H1 (cell line): ENCODE results near the gene ACACA. TPM values are rescaled to one million over a fixed set of nuclear protein-coding genes. Genes with fewer than 3 reads are reported as not detected.

ENCODE experiments used
- CTCF ChIA-PET: fragments of 300-600 bp; sonication (Branson Sonifier 250); formaldehyde crosslinking; loops from one replicate; lab custom pipeline; 2021; ENCODE audit not compliant: partially characterized antibody; lab: Charles Lee
- POLR2A ChIA-PET: fragments of 300-600 bp; sonication (Branson Sonifier 250); formaldehyde crosslinking; loops from one replicate; lab custom pipeline; 2021; ENCODE audit warnings: inconsistent platforms; ENCODE audit not compliant: partially characterized antibody; lab: Charles Lee
- DNase-seq, 2 experiments: peaks; one replicate each; pipeline versions ENCODE4 v3.0.0 to v3.0.0-alpha.2; 2010 to 2022; ENCODE audit warnings: low spot score in 2 of 2, low read depth in 1 of 2, mixed read lengths in 1 of 2
- FAIRE-seq: peaks from 2 replicates; lab custom pipeline; 2011; peaks lifted over from hg19 to GRCh38; lab: Jason Lieb, UNC
- H2AFZ ChIP-seq: 2 replicates; pipeline ENCODE4 v1.8.1; 2012; ENCODE audit warnings: low read length, inconsistent platforms
- H2AK5ac ChIP-seq: 2 replicates; pipeline ENCODE4 v1.6.1; 2013; ENCODE audit warnings: low read depth, low read length
- H2BK120ac ChIP-seq: replicated peaks from 2 replicates; pipeline ENCODE3; 2013; ENCODE audit warnings: low read depth, low read length, inconsistent platforms
- H2BK12ac ChIP-seq: 2 replicates; pipeline ENCODE4 v1.6.1; 2013; ENCODE audit warnings: low read depth, low read length
- H2BK15ac ChIP-seq: 2 replicates; pipeline ENCODE4 v1.6.1; 2013; ENCODE audit warnings: low read length
- H2BK20ac ChIP-seq: 2 replicates; pipeline ENCODE4 v1.6.1; 2013; ENCODE audit warnings: low read length
- H2BK5ac ChIP-seq: 2 replicates; pipeline ENCODE4 v1.6.1; 2013; ENCODE audit warnings: low read depth, low read length
- H3K14ac ChIP-seq: 2 replicates; pipeline ENCODE4 v1.6.1; 2013; ENCODE audit warnings: inconsistent platforms; ENCODE audit not compliant: insufficient read length
- H3K18ac ChIP-seq: 2 replicates; pipeline ENCODE4 v1.6.1; 2013; ENCODE audit warnings: low read length; ENCODE audit errors: extremely low read depth
- H3K23ac ChIP-seq: 2 replicates; pipeline ENCODE4 v1.6.1; 2013; ENCODE audit warnings: inconsistent platforms; ENCODE audit not compliant: insufficient read length
- H3K23me2 ChIP-seq: 2 replicates; pipeline ENCODE4 v1.6.1; 2013; ENCODE audit warnings: low read depth, low read length
- H3K27ac ChIP-seq: 2 replicates; pipeline ENCODE4 v1.6.1; 2011; ENCODE audit warnings: low read depth, low read length, inconsistent platforms
- H3K27me3 ChIP-seq, 4 experiments: replicated peaks in 1 of 4; 1 replicate in 1 of 4; 2 replicates in 3 of 4; pipeline versions ENCODE4 v1.6.1 to v1.8.1; 2011 to 2013; ENCODE audit warnings: low read length in 3 of 4, mild to moderate bottlenecking in 3 of 4, inconsistent platforms in 2 of 4, mixed read lengths in 2 of 4, moderate library complexity in 1 of 4; ENCODE audit not compliant: control insufficient read depth in 3 of 4, insufficient read depth in 3 of 4; ENCODE audit errors: extremely low read depth in 1 of 4
- H3K36me3 ChIP-seq, 4 experiments: 2 replicates each; pipeline versions ENCODE4 v1.6.1 to v1.8.1; 2011 to 2013; ENCODE audit warnings: mild to moderate bottlenecking in 4 of 4, low read length in 3 of 4, moderate library complexity in 2 of 4, control low read depth in 1 of 4, inconsistent platforms in 1 of 4; ENCODE audit not compliant: insufficient read depth in 4 of 4, control insufficient read depth in 2 of 4
- H3K4ac ChIP-seq: replicated peaks from 2 replicates; pipeline ENCODE3; 2013; ENCODE audit warnings: low read length, low read depth, mixed read lengths, inconsistent platforms; ENCODE audit not compliant: insufficient read length
- H3K4me1 ChIP-seq, 4 experiments: replicated peaks in 1 of 4; 1 replicate in 1 of 4; 2 replicates in 3 of 4; pipeline versions ENCODE4 v1.6.1 to v1.8.1; 2011 to 2013; ENCODE audit warnings: low read length in 3 of 4, inconsistent platforms in 2 of 4, mixed read lengths in 1 of 4; ENCODE audit not compliant: insufficient read depth in 4 of 4, control insufficient read depth in 3 of 4
- H3K4me2 ChIP-seq, 2 experiments: 2 replicates each; pipeline versions ENCODE4 v1.6.1 to v1.8.1; 2011 to 2013; ENCODE audit warnings: low read depth in 2 of 2, low read length in 2 of 2, control low read depth in 1 of 2, inconsistent platforms in 1 of 2, mild to moderate bottlenecking in 1 of 2; ENCODE audit not compliant: insufficient read depth in 1 of 2
- H3K4me3 ChIP-seq, 4 experiments: fragments of 200-600, 300-600 bp in 1 of 4; sonication (generic), shearing (Covaris generic), sonication (Bioruptor Twin) in 1 of 4; 2 replicates each; pipeline versions ENCODE4 v1.5.1 to v1.8.1; 2011 to 2016; ENCODE audit warnings: low read length in 4 of 4, low read depth in 3 of 4, control low read depth in 2 of 4, inconsistent platforms in 2 of 4, mild to moderate bottlenecking in 2 of 4, mixed read lengths in 1 of 4, moderate library complexity in 1 of 4; ENCODE audit not compliant: insufficient read depth in 2 of 4; ENCODE audit errors: extremely low read depth in 1 of 4
- H3K56ac ChIP-seq: replicated peaks from 2 replicates; pipeline ENCODE3; 2013; ENCODE audit warnings: low read depth, mild to moderate bottlenecking, mixed read lengths, low read length, inconsistent platforms; ENCODE audit not compliant: insufficient read length
- H3K79me1 ChIP-seq: 2 replicates; pipeline ENCODE4 v1.6.1; 2013; ENCODE audit warnings: low read depth, low read length, control low read depth
- H3K79me2 ChIP-seq, 2 experiments: 2 replicates each; pipeline versions ENCODE4 v1.6.1 to v1.8.1; 2012 to 2013; ENCODE audit warnings: low read length in 2 of 2, mild to moderate bottlenecking in 2 of 2, inconsistent platforms in 1 of 2; ENCODE audit not compliant: insufficient read depth in 2 of 2, control insufficient read depth in 1 of 2
- H3K9ac ChIP-seq, 4 experiments: replicated peaks in 1 of 4; 1 replicate in 1 of 4; 2 replicates in 3 of 4; pipeline versions ENCODE4 v1.6.1 to v1.8.1; 2011 to 2013; ENCODE audit warnings: low read depth in 3 of 4, low read length in 3 of 4, control low read depth in 2 of 4, mild to moderate bottlenecking in 2 of 4, moderate library complexity in 2 of 4, inconsistent platforms in 1 of 4; ENCODE audit errors: extremely low read depth in 1 of 4
- H3K9me3 ChIP-seq, 2 experiments: 2 replicates each; pipeline versions ENCODE4 v1.6.1 to v1.8.1; 2012 to 2013; ENCODE audit warnings: mild to moderate bottlenecking in 2 of 2, moderate library complexity in 2 of 2, control low read depth in 1 of 2, inconsistent platforms in 1 of 2, low read depth in 1 of 2, low read length in 1 of 2, mixed read lengths in 1 of 2; ENCODE audit not compliant: insufficient read depth in 2 of 2
- H4K20me1 ChIP-seq, 2 experiments: replicated peaks in 1 of 2; 2 replicates each; pipeline versions ENCODE3 to v1.8.1; 2011 to 2013; ENCODE audit warnings: inconsistent platforms in 2 of 2, low read length in 2 of 2, mild to moderate bottlenecking in 1 of 2; ENCODE audit not compliant: insufficient read depth in 2 of 2, control insufficient read depth in 1 of 2
- H4K5ac ChIP-seq: 2 replicates; pipeline ENCODE4 v1.6.1; 2013; ENCODE audit warnings: low read length, low read depth, mixed read lengths, inconsistent platforms; ENCODE audit not compliant: insufficient read length
- H4K8ac ChIP-seq: 2 replicates; pipeline ENCODE4 v1.8.0; 2013; ENCODE audit warnings: mild to moderate bottlenecking, moderate library complexity, low read length, inconsistent platforms; ENCODE audit not compliant: insufficient read depth; ENCODE audit errors: extremely low read depth
- H4K91ac ChIP-seq: replicated peaks from 2 replicates; pipeline ENCODE3; 2013; ENCODE audit warnings: low read length, mixed read lengths, inconsistent platforms; ENCODE audit not compliant: insufficient read length
- JUND ChIP-seq: IDR thresholded peaks from 2 replicates; pipeline ENCODE4 v1.6.1; 2011; ENCODE audit warnings: mild to moderate bottlenecking, improper control_type of control experiment, low read length
- WGBS, 2 experiments: shearing (Covaris generic) in 1 of 2; methylation state at CpG; one replicate each; pipeline versions ENCODE4 v1.1.6 to v1.1.7; 2013 to 2015; ENCODE audit warnings: low lambda C conversion rate in 2 of 2, mixed read lengths in 2 of 2, inconsistent platforms in 1 of 2, low coverage in 1 of 2, missing lambda C conversion rate in 1 of 2; ENCODE audit not compliant: insufficient replicate concordance in 2 of 2, insufficient coverage in 1 of 2, insufficient read length in 1 of 2; ENCODE audit errors: extremely low coverage in 1 of 2, missing lambda C conversion rate in 1 of 2; 5-methylcytosine and 5-hydroxymethylcytosine counted together
- polyA plus RNA-seq, 7 experiments: library from polyadenylated mRNA; depleted of rRNA in 3 of 7; stranded (reverse) in 5 of 7; unstranded in 2 of 7; fragments of >200 nt in 5 of 7; fragments of 200-250 nt in 2 of 7; gene quantifications; 1 replicate in 5 of 7; 2 replicates in 1 of 7; 4 replicates in 1 of 7; pipeline versions ENCODE4 v1.2.1 to v1.2.3, GENCODE V29; 2011 to 2013; ENCODE audit warnings: missing spikeins in 2 of 7, mixed read lengths in 2 of 7
- total RNA-seq: library from RNA; stranded (reverse); fragmentation: NEBNext Ultra II Directional; extraction: Animal tissue kit (Norgen Biotek cat#: 25700); gene quantifications from 2 replicates; pipeline ENCODE4 v1.2.1, GENCODE V29; 2021

ACACA gene
- total and polyA plus RNA-seq, 2 of the 8 experiments (the other 6 are each of a cell fraction or from before 2014, with no cell fraction given), result 74.0 to 160 TPM

- FAIRE-seq (no peak), DNase-seq (no peak)
- Histone ChIP-seq H3K23me2 (no peaks in the 10 kb centered on the region), H3K4me2 (no peak overlapping the region), H2AK5ac (no peak overlapping the region), H3K23ac (no peak overlapping the region), H4K5ac (no peak overlapping the region), H4K91ac (no peak overlapping the region), H3K14ac (no peak overlapping the region), H2BK12ac (no peak overlapping the region), H3K9ac (no peak overlapping the region), H3K36me3 (peaks cover 0 to 23% (median 8%) of the 10 kb centered on the region in 4 experiments; a peak in 5 of 8 replicates), H3K79me2 (no peaks in the 10 kb centered on the region), H2BK20ac (no peak overlapping the region), H2BK5ac (no peak overlapping the region), H2AFZ (no peak overlapping the region), H3K9me3 (no peaks in the 10 kb centered on the region), H4K8ac (no peak overlapping the region), H4K20me1 (no peaks in the 10 kb centered on the region), H3K4ac (no peak overlapping the region), H3K4me1 (peaks cover 0 to 8% (median 3%) of the 10 kb centered on the region in 4 experiments; a peak in 6 of 7 replicates), H2BK120ac (no peak overlapping the region), H2BK15ac (no peak overlapping the region), H3K27ac (no peak overlapping the region), H3K18ac (no peak overlapping the region), H3K4me3 (no peak overlapping the region), H3K56ac (no peak overlapping the region), H3K79me1 (no peaks in the 10 kb centered on the region), H3K27me3 (no peaks in the 10 kb centered on the region)
- ChIA-PET POLR2A (no interaction called here), CTCF (interaction anchor here (0.6 to 2.3 kb wide), 6 partner anchors 10 to 546 kb away, joined by 3 to 9 read pairs (median 4); no protein-coding TSS in a partner anchor)
- no peak for TF ChIP-seq JUND
- WGBS, 2 experiments, result 84% methylated on average over 1 of the region's 2 CpGs; no CpG with 5 or more reads in 1 of the 2 experiments
Measured at GRCh38 chr17:37148156-37148555, 258.5 kb downstream of the ACACA start.
